GM18526 (cell line): ENCODE data around the gene FDXR.

Experiments used
- POLR2A ChIP-seq: IDR thresholded peaks from 3 replicates; pipeline ENCODE4 v1.6.1; 2011; ENCODE audit not compliant: insufficient read length; ENCODE audit errors: extremely low read depth

The FDXR gene

DNA sequence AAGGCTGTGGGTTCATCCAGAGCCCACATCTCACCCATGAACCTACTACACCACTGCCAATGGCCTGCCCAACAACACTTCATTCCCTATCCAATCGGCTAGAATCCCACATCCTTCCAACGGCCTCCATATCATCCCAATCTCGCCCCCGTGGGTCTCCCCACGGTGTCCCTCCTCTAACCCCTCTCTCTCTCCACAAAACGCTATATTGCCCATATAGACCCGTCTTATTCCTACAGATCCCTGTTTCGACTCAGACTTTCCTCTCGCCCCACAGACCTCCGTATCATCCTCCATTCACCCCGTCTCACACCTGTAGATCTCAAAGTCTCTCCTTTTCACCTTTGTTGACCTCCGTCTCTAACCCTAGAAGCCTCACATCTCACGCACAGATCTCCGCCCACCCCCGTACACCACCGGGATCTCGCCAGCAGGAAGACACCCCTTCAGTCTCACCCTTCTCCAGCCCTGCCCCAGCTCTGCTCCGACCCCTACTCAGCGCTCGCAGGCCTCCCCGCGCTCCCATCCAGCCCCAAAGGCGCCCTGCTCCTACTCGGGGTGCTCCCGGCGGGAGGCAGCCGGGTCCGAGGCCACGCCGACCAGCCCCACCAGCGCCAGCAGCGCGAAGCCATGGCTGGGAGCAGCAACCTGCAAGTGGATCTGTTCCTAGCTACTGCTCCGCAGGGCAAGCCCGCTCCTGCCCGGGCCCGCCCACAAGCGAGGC lies at the start of gene FDXR:
Gene FDXR, minus strand, starts transcription at position 682 of the 724 bp plus-strand sequence. Its CDS starts 50 bp downstream, at position 632.
- peak; percentile 92 for TF ChIP-seq POLR2A

DNA sequence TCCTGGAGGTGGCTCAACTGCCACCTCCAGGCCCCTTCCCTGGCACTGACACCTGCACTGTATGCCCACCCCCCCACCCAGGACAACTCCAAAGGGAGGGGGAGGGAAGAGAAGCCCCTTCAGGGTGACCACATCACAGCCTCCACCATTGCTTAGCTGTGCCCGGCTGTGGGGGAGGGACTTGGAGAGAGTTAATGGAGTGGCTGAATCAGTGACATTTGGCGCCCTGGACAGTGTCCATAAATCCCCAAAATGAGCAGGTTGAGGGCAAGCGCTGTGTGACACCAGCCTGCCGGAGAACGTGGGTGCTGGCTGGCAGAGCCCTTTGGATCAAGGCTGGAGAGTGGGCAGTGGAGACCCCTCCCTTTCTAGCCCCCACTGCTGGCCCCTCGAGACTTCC lies 49.4 kb upstream of the FDXR start:
- TF ChIP-seq POLR2A, result no peak

GRCh38 chr17:74921769-74922168 lies 49.0 kb upstream of the FDXR start:
- TF ChIP-seq POLR2A, result no peak

- no peak for TF ChIP-seq POLR2A
Measured at GRCh38 chr17:74921026-74921681, 48.4 kb upstream of the FDXR start.

DNA sequence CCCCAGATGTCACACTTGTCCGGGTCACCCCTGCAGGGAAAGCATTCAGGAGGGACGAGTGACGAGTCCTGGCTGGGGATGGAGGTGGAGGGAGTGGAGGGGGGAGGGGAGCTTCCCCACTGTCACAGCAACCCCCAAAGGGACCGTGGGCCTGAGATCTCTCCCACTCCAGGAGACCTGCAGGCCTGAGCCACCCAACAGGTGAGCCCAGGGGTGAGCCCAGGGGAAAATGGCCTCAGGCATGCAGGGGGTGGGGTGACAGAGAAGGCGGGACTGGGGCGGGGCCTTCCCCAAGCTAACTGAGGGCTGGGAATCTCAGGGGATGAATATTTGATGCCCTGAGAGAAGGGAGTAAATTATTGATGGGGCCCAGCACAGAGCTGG lies 47.8 kb upstream of the FDXR start:
- no peak for TF ChIP-seq POLR2A

DNA sequence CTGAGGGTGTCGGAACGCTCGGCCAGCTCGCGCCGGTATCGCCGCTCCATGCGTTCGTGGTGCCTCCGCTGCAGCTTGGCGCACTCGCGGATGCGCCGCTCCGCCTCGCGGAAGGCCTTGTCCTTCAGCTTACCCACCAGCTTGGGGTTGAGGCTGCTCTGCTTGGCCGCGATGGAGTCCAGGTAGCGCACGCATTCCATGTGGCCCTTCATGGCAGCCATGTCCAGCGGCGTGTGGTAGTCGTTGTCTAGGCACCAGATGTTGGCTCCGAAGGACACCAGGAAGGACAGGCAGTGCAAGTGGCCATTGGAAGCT lies 47.5 kb upstream of the FDXR start:
- no peak for TF ChIP-seq POLR2A

GRCh38 chr17:74919440-74920305 lies 46.9 kb upstream of the FDXR start:
- TF ChIP-seq POLR2A, result no peak

DNA sequence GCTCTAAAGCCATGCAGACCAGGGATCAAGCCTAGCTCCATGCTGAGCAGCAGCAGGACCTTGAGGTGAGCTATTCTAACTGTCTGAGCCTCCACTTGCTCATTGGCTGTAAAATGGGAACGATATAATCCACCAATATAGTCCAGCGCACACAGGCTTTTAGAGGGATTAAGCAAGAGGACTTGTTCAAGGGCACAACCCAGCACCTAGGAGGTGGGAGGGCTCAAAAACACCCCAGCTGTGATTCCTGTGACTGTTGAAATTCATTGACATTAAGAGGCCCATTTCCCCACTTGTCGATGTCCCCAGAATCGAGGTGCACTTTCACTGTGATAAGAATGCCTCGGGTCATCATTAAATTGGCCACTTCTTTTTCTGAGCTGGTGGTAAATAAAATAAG lies 46.1 kb upstream of the FDXR start:
- TF ChIP-seq POLR2A, result no peak

DNA sequence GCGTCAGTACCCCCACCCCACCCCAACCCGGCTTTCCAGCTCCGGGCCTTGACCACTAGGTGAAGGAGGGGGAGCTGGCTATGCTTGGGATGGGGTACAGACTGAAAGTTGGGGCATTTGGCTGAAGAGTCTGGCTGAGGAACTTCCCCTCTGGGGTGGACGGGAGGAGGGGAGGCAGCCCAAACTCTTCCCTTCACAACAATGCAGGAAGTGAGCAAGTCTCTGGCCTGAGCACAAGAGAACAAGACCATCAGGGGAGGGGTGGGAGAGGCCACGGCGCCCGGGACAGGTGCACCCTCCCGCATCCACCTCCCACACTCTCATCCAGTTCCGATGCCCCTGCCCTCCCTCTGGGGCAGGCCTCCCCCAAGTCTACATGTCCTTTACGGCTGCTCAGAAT lies 44.6 kb upstream of the FDXR start:
- TF ChIP-seq POLR2A, result no peak

GRCh38 chr17:74916851-74917199 lies 44.0 kb upstream of the FDXR start:
- TF ChIP-seq POLR2A, result no peak

GRCh38 chr17:74916136-74916850 lies 43.5 kb upstream of the FDXR start:
- no peak for TF ChIP-seq POLR2A

DNA sequence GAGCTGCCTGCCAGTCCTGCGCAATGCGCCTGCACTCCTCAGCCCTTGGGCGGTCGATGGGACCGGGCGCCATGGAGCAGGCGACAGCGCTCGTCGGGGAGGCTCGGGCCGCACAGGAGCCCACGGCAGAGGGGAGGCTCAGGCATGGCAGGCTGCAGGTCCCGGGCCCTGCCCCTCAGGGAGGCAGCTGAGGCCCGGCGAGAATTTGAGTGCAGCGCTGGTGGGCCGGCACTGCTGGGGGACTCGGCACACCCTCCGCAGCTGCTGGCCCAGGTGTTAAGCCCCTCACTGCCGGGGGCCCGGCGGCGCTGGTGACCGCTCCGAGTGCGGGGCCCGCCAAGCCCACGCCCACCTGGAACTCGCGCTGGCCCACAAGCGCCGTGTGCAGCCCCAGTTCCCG lies 34.2 kb upstream of the FDXR start:
- no peak for TF ChIP-seq POLR2A

DNA sequence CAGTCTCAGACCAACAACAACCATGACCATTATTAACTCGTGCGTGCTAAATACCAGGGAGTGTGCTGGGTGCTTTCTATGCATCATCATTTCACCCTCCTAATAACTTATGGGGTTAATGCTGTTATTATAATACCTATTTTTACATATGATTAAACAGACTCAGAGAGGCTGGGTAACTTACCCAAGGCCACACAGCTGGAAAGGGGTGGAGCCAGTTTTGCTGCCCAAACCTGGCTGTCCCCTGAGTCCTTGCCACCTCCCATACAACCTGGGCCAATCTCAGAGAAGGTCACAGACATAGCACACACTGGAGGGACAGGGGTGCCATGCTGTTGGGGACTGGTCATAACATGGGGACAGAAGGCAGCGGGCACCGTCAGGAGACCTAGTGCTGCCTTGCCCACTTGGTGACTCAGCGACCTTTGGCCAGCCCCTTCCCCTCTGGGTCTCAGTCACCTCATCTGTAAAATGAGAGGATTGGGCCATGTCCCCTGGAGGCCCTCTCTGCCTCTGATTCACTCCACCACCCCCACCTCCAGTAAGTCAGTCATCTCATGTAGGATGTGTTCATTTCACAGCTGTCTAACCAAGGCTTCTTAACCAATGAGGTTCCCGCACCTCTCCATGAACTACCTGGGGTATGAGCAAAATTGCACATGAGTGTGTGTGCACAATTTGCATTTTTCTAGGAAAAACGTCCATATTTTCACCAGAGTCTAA lies 32.1 kb upstream of the FDXR start:
- TF ChIP-seq POLR2A, result no peak

GRCh38 chr17:74903671-74904070 lies 30.9 kb upstream of the FDXR start:
- no peak for TF ChIP-seq POLR2A

GRCh38 chr17:74903034-74903433 lies 30.2 kb upstream of the FDXR start:
- TF ChIP-seq POLR2A, result no peak
